Thymus (tissue), 11 donors: ENCODE results near the gene STAB2. TPM values are rescaled to one million over a fixed set of nuclear protein-coding genes. Genes with fewer than 3 reads are reported as not detected.

Source experiments
- DNase-seq, 9 donors: peaks; one replicate each; pipeline ENCODE4 v3.0.0-alpha.2; 2013; ENCODE audit warnings: low spot score in 9 of 9, low read depth in 6 of 9, missing footprints in 1 of 9
- H3K27ac ChIP-seq, 2 donors: one replicate each; pipeline ENCODE4 v1.5.1; 2013; ENCODE audit warnings: control low read depth in 1 of 2, low read depth in 1 of 2, low read length in 1 of 2, mild to moderate bottlenecking in 1 of 2, moderate library complexity in 1 of 2
- H3K27me3 ChIP-seq, 2 donors: one replicate each; pipeline ENCODE4 v1.5.1; 2013; ENCODE audit warnings: low read length in 1 of 2; ENCODE audit not compliant: control insufficient read depth in 2 of 2, insufficient read depth in 1 of 2
- H3K36me3 ChIP-seq, 2 donors: one replicate each; pipeline ENCODE4 v1.5.1; 2013; ENCODE audit warnings: low read length in 1 of 2, mild to moderate bottlenecking in 1 of 2, moderate library complexity in 1 of 2; ENCODE audit not compliant: control insufficient read depth in 2 of 2, insufficient read depth in 2 of 2
- H3K4me1 ChIP-seq, 2 donors: one replicate each; pipeline ENCODE4 v1.5.1; 2013; ENCODE audit warnings: low read length in 2 of 2; ENCODE audit not compliant: control insufficient read depth in 2 of 2, insufficient read depth in 2 of 2
- H3K4me3 ChIP-seq, 2 donors: one replicate each; pipeline ENCODE4 v1.5.1; 2013; ENCODE audit warnings: low read length in 2 of 2, control low read depth in 1 of 2, mild to moderate bottlenecking in 1 of 2
- H3K9me3 ChIP-seq, 2 donors: one replicate each; pipeline ENCODE4 v1.5.1; 2013; ENCODE audit warnings: low read length in 1 of 2, mild to moderate bottlenecking in 1 of 2; ENCODE audit not compliant: control insufficient read depth in 2 of 2, insufficient read depth in 1 of 2
- whole genome bisulfite sequencing: extraction: QIAGEN DNeasy Blood & Tissue Kit; methylation state at CpG from one replicate; pipeline ENCODE4 v1.1.7; 2013; 5-methylcytosine and 5-hydroxymethylcytosine counted together
- polyA plus RNA-seq: library from polyadenylated mRNA; stranded (reverse); fragments of 200-250 nt; gene quantifications from one replicate; pipeline ENCODE4 v1.2.3, GENCODE V29; 2013
- total RNA-seq: library from RNA; stranded (reverse); fragments of 120-200 nt; gene quantifications from one replicate; pipeline ENCODE4 v1.2.4, GENCODE V29; 2013
- donor health status: healthy.

Gene STAB2
- total and polyA plus RNA-seq, 2 donors: 0.11 to 0.24 TPM

DNA sequence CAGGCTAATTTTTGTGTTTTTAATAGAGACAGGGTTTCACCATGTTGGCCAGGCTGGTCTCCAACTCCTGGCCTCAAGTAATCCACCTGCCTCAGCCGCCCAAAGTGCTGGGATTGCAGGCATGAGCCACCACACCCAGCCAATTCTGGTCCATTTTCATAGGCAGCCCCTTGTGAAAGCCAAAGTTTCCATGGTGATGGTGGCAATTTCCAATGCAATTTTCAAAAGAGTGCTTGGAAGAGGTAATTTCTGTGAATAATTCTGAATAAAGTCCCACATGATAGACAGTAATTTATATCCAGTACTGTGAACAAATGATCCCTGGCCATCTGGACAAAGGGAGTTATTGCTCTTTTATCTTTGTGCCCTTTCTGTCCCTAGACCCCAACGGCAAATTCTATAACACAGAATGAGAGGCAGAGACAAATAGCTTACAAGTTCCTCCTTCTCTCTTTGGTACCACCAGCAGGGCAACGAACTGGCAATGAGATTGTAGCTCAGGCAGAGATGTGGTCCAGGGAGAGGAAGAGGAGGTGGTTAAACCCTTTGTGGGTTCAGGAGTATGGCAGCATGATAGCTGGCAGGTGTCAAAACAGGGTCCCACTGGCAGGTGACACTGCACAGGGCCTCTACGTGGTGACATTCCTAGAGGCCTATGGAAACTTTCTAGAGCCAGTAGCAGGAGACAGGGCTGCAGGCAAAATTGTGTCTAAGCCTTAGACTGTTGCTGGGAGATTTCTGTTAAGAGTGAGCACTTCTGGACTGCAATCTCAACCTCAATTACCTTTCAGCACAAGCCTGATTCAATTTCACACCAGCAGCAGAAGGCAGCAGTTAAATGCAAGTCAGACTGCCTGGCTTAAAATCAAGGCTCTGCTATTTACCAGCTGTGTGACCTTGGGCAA is 207.5 kb downstream of the STAB2 start:
- Histone ChIP-seq H3K4me3 (no peak overlapping the region), H3K9me3 (no peaks in the 10 kb centered on the region), H3K27ac (no peak overlapping the region), H3K4me1 (no peaks in the 10 kb centered on the region), H3K27me3 (no peaks in the 10 kb centered on the region), H3K36me3 (no peaks in the 10 kb centered on the region)
- DNase-seq: peak in 5 of 9 donors; percentile 4 to 44 (median 15)
- WGBS: 30% methylated on average over 4 of the region's 4 CpGs

DNA sequence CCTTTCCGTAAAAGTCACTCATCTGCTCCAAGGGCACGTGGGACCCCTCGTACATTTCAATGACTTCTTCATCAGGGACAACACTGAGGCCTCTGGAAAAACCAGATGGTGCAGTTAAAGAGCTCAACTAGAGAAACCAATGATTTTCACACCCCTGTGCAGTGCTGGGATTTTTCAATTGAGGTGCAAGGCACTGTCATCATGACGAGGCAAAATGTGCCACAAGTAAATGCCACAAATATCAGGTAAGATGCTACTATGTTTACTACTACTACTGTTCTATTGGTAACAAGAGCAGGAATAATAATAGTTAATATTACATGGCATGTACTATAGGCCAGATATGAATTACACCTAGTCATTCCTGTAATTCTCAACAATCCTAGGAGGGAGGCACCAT is 211.5 kb downstream of the STAB2 start:
- no peak overlapping the region for H3K27ac ChIP-seq
- peaks cover 0 to 6% of the 10 kb centered on the region in 2 donors for H3K4me1 ChIP-seq
- DNase-seq: no peak
- H3K36me3 ChIP-seq: no peaks in the 10 kb centered on the region
- no peaks in the 10 kb centered on the region for H3K9me3 ChIP-seq
- WGBS: 98% methylated on average over 4 of the region's 4 CpGs
- H3K27me3 ChIP-seq: no peaks in the 10 kb centered on the region
- no peak overlapping the region for H3K4me3 ChIP-seq

DNA sequence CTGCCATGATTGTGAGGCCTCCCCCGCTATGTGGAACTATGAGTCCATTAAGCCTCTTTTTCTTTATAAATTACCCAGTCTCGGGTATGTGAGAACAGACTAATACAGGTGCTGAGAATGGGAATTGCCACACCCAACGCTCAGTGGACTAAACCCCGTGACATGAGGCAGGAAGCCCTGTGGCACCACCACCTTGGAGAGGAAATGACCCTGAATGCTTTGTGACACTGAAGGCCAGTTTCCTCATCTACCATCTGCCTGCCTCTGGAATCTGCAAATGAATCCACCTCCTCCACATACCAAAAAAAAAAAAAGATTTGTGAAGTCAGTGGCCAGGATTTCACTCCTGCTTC is 212.4 kb downstream of the STAB2 start:
- 92% methylated on average over 4 of the region's 4 CpGs for WGBS
- H3K27ac ChIP-seq: no peak overlapping the region
- H3K9me3 ChIP-seq: no peaks in the 10 kb centered on the region
- peaks cover 0 to 6% of the 10 kb centered on the region in 2 donors for H3K4me1 ChIP-seq
- no peak overlapping the region for H3K4me3 ChIP-seq
- no peak for DNase-seq
- H3K36me3 ChIP-seq: no peaks in the 10 kb centered on the region
- H3K27me3 ChIP-seq: no peaks in the 10 kb centered on the region

DNA sequence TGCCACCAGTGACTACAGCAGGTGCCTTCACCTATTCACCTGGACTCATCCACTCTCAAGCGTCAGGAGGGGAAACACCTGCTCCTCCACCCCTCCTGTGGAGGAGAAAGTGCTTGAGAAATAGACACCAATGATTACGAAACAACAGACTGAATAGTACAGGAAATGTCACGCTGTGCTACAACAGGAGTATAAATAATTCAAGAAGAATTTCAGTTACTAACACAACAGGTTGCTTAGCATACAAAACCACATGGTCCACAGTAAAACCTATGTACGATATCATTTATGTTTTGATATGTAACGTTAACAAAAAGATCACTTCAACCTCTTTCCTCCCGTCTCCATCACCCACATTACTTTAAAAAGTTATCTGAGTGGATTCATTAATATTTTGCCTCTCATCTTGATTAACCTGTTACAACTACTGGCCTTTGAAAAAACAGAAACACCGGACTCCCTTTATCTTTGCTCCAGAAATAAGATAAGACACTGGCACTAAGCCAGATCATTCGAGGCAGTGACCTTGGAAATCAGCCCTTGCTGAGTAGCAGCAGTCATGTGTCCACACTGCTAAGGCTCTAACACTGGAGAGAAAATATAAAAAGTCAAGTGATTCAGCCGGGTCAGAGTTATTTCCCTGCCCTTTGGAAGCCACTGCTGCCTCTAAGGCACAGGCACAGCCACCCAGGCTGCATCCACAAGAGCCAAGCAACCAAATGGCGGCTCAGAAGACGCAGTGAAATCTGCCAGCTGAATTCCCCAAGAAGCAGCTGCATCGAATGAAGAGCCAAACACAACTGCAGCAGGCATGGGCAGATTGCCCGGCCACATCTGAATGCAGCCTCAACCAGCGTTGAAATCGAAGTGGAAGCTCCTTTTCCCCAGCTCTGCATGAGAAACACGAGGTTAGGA is 213.0 kb downstream of the STAB2 start:
- Histone ChIP-seq H3K4me1 (peaks cover 0 to 6% of the 10 kb centered on the region in 2 donors), H3K27me3 (no peaks in the 10 kb centered on the region), H3K27ac (peak overlapping the region; percentile 23 to 53), H3K9me3 (no peaks in the 10 kb centered on the region), H3K36me3 (no peaks in the 10 kb centered on the region), H3K4me3 (no peak overlapping the region)
- WGBS: 70% methylated on average over 16 of the region's 16 CpGs
- peak in 1 of 9 donors; percentile 13 for DNase-seq

DNA sequence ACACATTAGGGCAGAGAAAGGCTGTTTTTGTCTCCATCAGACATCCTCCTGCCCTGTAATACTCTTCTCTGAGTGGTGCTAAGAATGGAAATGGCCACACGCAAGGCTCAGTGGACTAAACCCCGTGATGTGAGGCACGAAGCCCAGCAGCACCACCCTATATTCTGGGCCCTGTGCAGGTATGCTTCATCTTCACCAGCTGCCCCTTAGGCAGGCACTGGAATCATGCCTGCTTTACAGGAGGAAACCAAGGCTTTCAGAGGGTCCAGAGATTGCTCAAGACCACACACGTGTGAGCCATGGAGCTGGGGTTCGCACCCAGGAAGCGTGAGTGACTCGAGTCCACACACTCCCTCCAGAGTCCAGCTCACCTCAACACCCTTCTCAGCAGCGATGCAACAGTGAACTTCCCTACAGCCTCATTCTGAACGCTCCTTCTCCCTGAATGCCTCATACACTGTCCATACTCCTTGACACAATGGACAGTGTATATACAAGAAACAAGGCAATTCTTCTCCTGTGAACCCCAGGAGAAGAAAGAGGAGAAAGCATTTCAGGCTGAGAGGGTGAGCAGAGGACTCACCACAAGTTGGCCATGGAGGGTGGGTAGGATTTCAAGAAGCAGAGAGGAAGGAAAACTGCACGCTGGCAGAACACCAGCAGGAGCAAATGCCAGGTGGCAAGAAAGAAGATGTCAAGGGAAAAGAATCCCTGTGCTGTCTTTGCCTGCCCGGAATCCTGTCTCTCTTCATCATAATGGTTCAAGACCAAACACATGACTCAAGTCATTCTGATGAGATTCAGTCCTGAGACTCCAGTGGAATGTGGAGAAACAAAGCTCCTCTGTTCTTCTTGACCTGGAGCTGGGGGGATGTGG is 214.9 kb downstream of the STAB2 start:
- WGBS: 96% methylated on average over 11 of the region's 11 CpGs
- no peaks in the 10 kb centered on the region for H3K36me3 ChIP-seq
- no peaks in the 10 kb centered on the region for H3K27me3 ChIP-seq
- H3K9me3 ChIP-seq: no peaks in the 10 kb centered on the region
- no peak overlapping the region for H3K27ac ChIP-seq
- H3K4me3 ChIP-seq: no peak overlapping the region
- DNase-seq: no peak
- H3K4me1 ChIP-seq: peaks cover 0 to 6% of the 10 kb centered on the region in 2 donors

DNA sequence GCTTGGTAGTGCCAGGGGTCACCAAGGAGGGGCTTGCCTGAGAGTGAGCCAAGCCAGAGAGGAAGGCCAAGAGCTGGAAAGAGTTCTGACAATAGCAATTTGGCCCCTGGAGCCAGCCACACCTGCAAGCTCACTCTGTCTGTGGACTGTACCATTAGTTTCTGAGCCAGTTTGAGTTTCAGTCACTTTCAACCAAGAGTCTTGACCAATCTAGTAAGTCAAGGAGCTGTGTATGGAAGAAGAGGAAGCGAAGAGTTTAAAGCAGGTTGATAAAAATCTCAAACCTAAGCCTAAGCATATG is 215.5 kb downstream of the STAB2 start:
- no peak overlapping the region for H3K27ac ChIP-seq

DNA sequence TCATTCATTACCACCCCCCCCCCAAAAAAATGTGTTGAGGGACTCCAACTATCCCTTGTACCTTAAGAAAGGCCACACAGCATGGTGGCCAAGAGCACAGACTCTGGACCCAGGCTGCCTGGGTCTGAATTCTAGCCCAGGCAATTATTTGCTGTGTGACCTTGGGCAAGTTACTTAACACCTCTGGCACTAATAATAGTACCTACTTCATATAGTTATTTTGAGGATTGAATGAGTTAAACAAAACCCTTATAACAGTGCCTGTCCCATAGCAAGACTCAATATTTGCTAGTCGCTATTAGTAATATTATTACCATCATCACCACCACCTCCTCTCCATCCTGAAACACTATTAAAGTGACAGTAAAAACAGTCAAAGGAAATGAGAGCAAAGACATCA is 216.8 kb downstream of the STAB2 start:
- H3K27ac ChIP-seq: no peak overlapping the region
- H3K4me3 ChIP-seq: no peak overlapping the region
- DNase-seq: no peak
- H3K27me3 ChIP-seq: no peaks in the 10 kb centered on the region
- 100% methylated on average over 1 of the region's 1 CpG for WGBS
- no peaks in the 10 kb centered on the region for H3K36me3 ChIP-seq
- H3K4me1 ChIP-seq: peaks cover 0 to 6% of the 10 kb centered on the region in 2 donors
- no peaks in the 10 kb centered on the region for H3K9me3 ChIP-seq

More for the DNA sequence above, 215.5 kb downstream of the STAB2 start:
- H3K4me1 ChIP-seq: peaks cover 0 to 6% of the 10 kb centered on the region in 2 donors
- H3K4me3 ChIP-seq: no peak overlapping the region
- DNase-seq: no peak
- H3K9me3 ChIP-seq: no peaks in the 10 kb centered on the region
- 95% methylated on average over 1 of the region's 1 CpG for WGBS
- H3K36me3 ChIP-seq: no peaks in the 10 kb centered on the region
- H3K27me3 ChIP-seq: no peaks in the 10 kb centered on the region

DNA sequence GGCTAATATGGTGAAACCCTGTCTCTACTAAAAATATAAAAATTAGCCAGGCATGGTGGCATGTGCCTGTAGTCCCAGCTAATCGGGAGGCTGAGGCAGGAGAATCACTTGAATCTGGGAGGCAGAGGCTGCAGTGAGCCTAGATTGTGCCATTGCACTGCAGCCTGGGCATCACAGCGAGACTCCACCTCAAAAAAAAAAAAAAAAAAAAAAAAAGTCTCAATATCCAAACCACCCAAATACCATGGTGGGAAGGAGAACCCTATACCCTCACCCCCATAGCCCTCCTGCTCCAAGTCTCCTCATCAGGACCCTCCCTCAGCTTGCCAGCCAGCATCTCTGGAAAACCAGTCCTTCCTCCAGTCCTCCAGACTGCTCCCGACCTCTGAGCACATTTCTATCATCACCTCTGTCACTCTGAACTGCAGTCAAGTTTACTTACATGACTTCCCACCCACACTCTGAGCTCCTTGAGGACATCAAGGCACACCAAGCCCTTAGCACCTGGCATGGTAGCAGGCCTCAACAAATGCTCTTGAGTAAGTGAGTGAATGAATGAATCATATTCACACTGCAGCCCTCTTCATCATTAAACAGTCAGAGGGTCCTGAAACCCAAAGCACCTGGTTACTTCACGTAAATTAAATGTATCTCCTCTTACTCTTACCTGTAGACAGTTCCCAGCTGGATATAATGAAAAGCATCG is 218.7 kb downstream of the STAB2 start:
- WGBS: 96% methylated on average over 5 of the region's 5 CpGs
- Histone ChIP-seq H3K4me1 (no peaks in the 10 kb centered on the region), H3K36me3 (no peaks in the 10 kb centered on the region), H3K27ac (no peak overlapping the region), H3K9me3 (no peaks in the 10 kb centered on the region), H3K27me3 (no peaks in the 10 kb centered on the region), H3K4me3 (no peak overlapping the region)
- DNase-seq: no peak
